GM19238 (cell line): ENCODE data around the gene RIT2.
"Not testable (repeated sequence)": the region's sequence is repeated elsewhere in the genome, so short reads cannot be mapped to it uniquely, and the experiment has no call there.

Experiments
- DNase-seq: peaks from one replicate; pipeline ENCODE4 v3.0.0; 2011; ENCODE audit warnings: low spot score; ENCODE audit not compliant: insufficient read length

The RIT2 gene

DNA sequence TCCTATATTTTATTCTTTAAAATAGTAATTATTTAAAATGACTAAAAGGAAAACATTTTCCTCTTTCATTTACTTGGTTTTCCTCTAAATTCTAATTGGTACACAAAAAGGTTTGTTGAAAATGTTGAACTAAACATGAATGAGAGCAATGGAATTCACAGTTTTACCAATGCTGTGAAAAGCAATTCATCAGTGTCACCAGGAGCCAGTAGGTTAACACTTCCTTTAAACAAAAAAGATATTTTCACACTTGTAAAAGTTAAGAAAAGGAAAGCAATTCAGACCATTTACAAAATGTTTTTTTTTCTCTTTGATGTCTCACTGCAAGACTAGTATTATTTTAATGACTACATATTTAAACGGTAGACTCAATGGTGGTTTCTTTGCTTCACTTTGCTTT lies 341.6 kb downstream of the RIT2 start:
- DNase-seq: no peak

DNA sequence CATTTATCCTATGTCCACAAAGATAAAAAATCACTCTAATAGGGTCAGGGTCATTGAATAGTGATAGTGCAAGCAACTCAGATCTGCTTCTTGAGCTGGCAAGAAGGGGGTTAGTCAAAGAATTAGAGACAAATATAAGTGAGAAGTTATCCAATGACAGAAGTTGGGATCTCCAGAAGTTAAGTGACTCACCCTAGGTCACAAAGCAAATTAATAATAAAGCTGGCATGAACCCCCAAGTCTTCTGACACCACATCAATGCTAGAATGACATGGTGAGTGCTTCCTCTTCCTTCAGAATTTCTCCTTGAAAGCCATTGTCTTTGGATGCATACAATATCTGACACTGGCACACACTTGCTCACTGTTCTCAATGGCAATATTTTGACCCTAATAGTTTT lies 343.5 kb downstream of the RIT2 start:
- no peak for DNase-seq

DNA sequence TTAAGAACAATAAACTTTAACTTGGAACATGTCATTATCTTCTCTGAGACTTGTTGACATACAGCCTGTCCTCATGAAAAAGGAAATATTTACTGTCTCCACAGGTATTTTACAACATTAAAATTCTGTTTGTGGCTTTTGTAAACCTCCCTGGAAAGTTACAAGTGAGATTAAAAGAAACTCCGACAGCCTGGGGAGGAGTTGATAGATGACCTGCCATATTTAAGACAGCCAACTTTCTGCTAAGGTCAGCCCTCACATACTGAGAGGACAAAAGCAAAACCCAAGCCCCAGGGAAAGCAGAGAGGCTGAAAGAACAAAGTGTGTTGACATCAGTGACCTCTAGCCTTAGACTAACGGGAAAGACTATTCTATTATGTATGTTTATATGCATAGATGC lies 350.2 kb downstream of the RIT2 start:
- no peak for DNase-seq

DNA sequence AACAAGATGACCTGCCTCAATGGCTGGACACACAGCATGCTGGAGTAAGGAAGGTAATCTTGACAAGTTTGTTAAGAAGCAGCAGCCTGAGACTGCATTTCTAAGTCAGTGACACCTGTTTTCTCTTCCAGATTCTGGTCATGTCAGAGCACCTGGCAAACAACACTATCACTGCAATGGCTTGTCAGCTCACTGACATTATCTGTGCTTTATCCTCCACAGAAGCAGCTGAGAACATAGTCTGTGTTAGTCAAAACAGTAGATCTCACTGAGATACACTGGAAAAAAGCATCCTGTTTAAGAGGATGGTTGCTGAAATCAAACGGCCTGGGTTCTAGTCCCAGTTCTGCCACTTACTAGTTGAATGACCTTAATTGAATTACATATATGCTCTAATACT lies 355.2 kb downstream of the RIT2 start:
- no peak for DNase-seq

DNA sequence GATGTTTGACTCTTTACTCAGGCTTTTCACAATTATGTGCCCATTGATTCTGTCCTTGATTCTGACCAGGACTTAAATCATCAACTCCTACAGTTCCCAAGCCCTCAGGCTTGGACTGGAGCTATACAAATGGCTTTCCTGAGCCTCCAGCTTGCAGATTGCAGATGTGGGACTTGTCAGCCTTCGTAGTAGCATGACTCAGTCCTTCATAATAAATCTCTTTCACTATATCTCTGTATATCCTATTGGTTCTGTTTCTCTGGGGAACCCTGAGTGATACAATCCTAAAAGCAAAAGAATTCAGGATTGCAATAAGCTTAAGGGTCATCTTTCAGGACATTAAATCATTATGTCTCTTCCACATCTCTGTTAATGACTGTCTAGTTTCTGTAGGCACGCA lies 356.6 kb downstream of the RIT2 start:
- DNase-seq: no peak

DNA sequence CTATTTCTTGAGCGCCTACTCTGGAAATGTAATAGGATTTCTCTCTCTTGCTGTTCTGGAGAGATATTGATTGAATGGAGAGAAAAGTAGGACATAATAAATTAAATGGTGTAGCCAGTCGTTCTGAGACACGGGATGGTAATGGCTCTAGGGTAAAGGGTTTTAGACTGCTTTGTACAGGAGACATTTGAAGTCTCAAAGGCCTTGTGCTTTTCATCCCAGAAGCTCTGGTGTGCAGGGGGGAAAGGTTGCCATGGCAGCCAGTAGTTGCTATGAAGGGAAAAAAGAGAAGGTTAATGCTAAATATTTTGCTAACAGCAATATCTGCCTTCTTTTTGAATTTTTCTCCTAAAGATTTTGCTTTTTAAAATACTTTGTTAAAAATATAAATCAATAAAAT lies 359.3 kb downstream of the RIT2 start:
- no peak for DNase-seq

DNA sequence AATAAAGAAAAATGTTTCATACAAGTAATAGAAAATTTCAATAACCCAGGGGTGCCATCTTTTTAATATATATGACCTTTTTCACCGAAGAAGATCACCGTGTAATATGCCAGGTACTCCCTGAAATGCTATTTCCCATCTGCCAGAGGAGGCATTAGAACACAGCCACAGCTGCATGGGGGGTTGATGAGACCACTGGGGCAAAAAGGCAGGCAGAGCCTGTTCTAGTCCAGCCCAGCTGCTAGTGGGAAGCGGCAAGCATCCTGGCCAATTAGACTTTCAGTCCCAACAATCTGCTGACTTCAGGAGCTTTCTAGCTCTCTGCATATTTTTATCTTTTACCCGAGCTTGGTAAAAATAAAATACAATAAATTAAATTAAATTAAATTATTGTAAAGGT lies 362.6 kb downstream of the RIT2 start:
- no peak for DNase-seq

DNA sequence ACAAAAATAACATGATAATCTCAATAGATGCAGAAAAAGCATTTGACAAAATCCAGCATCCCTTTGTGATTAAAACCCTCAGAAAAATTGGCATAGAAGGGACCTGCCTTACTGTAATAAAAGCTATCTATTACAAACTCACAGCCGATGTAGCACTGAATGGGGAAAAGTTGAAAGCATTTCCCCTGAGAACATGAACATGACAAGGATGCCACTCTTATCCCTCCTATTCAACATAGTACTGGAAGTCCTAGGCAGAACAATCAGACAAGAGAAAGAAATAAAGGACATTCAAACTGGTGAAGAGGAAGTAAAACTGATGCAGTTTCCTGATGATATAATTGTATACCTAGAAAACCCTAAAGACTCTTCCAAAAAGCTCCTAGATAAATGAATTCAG lies 368.7 kb downstream of the RIT2 start:
- no peak for DNase-seq

DNA sequence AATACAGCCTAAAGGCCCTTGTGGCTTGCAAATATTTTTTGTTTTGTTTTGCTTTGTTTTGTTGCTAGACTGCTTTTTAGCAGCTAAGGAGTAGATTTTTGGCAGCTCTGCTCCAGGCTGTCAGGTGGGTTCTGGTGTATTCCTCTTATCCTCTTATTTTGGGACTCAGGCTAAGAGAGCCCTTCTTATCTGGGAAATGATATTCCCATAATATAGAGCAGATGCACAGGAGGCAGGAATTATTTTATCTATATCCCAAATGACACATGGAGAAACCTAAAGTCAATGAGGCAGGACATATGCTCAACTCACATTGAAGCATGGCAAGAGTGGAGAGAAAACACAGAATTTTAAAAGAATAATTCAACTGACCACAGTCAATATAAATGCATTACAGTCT lies 369.6 kb downstream of the RIT2 start:
- no peak for DNase-seq

DNA sequence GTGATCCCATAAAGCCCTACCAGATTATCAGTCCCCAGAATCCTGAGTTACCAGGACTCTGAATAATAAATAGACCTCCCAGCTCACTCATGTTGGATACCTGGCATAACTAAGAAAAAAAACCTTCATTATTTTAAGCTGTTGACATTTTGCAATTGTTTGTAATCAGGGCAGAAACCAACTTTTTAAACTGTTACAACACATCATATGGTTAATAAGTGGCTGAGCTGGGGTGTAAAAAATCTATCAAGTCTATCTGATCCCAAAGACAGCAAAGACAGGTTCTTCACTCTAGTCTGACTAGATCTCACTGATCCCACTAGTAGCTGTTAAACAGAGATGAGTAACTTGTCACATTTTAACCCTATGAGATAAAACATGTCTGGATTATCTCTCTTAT lies 370.3 kb downstream of the RIT2 start:
- DNase-seq: no peak

DNA sequence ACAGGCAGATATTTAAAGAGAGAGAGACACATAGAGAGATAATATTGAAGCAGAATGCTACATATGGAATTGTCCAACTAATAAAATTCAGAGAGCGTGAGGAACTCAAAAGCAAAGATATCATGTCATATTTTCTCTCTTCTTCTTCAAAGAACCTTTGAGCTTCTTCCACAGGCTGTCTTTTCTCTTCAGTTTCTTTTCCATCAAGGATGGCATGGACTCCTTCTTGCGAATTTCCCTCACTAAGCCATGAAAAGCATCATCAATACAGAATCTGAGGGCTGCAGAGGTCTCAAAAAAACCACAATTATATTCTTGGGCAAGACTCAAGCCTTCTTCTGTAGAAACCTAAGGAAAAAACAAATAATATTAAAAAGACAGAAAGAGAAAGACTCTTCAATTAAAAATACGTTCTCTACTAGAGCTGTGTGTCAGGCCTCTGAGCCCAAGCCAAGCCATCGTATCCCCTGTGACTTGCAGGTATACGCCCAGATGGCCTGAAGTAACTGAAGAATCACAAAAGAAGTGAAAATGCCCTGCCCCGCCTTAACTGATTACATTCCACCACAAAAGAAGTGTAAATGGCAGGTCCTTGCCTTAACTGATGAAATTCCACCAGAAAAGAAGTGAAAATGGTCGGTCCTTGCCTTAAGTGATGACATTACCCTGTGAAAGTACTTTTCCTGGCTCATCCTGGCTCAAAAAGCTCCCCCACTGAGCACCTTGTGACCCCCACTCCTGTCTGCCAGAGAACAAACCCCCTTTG lies 371.9 kb downstream of the RIT2 start:
- no peak for DNase-seq

DNA sequence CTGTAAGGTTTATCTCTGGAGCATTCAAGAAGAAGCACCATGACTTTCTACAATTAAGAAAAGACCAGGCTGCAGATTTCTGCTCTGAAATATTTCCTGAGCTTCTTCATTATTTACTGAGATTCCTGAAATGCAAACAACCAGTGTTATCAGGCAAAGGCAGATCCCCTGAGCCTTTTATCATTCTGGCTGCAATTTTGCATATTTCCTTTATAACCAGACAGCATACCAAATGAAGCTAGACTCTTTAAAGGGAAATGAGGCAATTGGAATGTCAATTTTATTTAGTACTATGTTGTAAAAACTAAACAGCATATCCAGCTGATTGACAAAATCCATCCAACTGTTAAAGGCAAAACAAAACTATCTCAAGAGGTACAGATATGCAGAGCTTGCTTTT lies 372.5 kb downstream of the RIT2 start:
- DNase-seq: no peak

DNA sequence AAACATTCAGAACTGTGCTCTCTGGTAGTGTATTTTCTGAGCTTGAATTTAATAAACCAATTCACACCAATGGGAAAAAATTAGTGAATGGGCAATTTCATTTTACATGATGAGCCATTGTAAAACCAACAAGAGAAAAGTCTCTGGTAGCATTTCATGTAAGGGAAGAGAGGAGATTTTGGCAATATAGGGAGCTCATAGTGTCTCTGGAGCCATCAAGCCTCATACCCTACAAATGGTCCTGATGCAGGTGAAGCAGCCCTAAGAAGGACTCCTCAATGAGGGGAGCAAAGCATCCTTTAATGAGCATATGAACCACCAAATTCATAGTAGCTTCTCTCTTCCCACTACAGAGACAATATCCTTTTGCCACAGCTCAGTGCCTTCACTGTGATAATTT lies 373.0 kb downstream of the RIT2 start:
- DNase-seq: no peak

DNA sequence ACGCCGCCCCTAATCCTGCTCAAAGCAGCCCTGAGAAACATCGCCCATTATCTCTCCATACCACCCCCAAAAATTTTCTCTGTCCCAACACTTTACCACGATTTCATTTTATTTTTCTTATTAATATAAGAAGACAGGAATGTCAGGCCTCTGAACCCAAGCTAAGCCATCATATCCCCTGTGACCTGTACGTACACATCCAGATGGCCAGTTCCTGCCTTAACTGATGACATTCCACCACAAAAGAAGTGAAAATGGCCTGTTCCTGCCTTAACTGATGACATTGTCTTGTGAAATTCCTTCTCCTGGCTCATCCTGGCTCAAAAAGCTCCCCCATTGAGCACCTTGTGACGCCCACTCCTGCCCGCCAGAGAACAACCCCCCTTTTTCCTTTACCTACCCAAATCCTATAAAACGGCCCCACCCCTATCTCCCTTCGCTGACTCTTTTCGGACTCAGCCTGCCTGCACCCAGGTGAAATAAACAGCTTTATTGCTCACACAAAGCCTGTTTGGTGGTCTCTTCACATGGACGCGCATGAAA lies 373.6 kb downstream of the RIT2 start:
- not testable (repeated sequence) for DNase-seq

DNA sequence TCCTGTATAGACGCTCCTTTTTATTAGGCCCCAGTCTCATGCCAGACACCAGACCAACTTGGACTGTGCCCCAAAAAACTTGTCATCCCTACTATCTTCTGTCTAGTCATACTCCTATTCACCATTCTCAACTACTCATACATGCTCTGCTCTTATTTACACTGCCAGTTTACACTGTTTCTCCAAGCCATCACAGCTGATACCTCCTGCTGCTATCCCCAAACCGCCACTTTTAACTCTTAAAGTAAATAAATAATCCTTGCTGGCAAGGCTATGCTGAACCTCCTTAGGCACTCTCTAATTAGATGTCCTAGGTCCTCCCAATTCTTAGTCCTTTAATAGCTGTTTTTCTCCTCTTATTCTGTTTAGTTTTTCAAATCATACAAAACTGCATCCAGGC lies 374.2 kb downstream of the RIT2 start:
- not testable (repeated sequence) for DNase-seq

DNA sequence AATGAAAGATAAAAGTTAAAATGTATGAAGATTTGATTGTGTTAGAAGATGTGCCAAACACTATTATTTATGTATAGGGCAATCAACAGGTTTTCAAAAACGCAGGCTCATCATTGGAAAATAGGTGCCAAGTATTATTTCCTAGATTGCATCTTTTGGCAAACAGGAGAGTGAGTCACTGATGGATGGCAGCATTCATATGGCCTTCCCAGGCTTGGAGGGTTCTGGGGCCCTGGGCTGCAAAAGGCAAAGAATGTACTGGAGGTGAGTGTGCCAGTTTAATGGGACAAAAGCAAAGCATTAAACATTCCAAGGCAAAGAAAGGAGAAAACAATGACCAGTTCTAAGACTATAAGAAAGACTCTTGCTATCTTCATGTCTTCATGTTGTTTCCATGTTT lies 379.4 kb downstream of the RIT2 start:
- DNase-seq: no peak

DNA sequence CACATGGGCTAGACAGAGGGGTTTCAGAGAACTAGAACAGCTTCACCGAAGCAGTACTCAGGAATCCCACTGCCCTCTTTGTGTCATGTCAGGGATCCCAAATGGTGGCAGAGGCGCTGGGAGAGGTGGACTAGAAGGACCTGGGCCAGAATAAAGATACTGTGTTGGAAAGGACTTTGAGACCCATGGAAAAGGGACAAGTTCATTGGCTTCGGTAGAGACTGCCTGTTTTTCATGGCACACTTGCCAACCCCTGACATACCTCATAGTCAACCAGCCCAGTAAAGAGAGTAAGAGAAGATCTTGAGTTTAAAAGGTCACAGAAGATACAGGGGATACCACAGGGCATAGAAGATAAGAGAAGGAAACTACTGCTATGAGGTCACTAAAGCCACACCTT lies 381.0 kb downstream of the RIT2 start:
- no peak for DNase-seq

DNA sequence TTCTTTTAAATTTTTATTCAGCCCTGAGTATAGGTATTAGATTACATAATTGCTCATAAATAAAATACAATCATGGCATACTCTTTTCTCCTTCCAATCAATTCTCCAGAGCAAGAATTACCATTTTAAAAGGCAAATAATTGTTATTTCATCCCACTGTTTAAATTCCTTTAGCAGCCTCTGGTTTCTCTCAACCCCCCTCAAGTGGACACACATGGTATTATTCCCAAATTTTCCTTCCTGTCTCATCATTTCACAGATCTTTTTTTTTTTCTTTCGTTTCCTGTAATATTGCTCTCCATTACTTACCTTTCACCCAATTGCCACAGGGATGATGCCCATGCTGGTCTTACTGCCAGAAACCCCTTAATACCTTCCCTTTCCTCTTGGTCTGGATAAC lies 385.2 kb downstream of the RIT2 start:
- DNase-seq: no peak

DNA sequence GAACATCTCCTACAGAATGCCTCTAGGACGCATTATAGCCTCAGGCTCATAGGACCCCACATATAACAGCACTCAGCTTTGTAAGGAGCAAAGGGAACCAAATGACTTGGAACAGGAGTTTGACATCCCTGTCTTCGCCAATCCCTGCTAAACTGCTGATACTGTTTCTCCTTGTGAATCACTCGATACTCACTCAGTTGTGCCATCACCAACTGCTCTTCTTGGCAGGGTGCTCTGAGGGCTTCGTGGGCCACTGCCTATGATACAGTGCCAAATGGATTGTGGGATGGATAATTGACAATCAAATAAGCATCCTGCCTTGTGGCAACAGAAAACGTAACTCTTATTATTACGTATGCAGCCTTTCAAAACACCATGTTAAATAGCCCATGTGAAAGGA lies 396.3 kb downstream of the RIT2 start:
- no peak for DNase-seq

DNA sequence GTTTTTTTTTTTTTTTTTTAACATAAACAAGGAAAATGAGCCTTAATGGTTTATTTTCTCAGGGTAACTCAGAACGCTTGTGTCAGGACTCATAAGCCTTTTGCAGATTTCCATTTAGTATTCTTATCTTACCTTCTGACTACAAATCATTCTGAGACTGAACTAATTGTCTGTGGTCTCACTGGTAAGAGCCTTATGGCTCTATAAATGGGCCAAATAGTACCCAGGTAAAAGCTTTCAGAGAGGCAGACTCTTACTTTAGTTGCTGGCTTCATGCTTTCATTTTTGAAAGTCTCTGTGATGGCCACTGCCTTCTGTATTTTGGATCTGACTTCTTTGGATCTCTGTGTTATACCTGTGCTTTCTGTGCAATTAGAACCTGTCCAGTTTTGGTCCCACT lies 403.4 kb downstream of the RIT2 start:
- no peak for DNase-seq

DNA sequence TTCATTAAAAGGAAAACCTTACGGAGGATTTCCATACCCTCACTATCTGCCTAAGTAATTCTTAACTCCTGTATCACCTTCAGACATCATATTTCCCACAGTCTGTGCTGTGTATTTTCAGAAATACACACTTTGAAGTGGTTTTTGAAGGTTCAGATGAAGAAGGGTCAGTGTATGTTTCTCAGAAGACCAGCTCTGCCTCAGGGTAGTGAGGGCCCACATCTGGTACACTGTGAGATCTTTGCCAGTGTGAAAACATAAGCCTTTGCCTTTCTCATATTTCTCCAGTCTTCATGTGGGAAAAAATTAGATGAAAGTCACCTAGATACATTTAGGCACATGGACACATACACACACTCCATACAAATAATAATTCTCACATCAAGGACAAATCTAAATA lies 408.4 kb downstream of the RIT2 start:
- no peak for DNase-seq

DNA sequence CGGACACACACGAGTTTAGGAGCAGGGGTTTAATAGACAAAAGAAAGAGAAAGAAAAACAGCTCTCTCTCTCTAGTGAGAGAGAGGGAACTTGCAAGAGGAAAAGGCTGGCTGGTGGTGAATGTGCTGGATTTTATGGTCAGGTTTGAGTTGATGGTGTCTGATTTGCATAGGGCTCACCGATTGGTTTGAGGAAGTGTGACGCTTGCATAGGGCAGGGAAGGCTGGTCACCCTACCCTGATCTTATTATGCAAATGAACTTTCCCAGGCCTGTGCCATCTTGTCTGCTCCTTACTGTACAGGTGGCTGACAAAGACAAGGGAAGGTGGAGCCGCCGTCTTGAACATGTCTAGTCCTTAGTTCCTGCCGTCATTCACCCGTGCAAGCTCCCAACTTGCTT lies 408.9 kb downstream of the RIT2 start:
- DNase-seq: no peak

DNA sequence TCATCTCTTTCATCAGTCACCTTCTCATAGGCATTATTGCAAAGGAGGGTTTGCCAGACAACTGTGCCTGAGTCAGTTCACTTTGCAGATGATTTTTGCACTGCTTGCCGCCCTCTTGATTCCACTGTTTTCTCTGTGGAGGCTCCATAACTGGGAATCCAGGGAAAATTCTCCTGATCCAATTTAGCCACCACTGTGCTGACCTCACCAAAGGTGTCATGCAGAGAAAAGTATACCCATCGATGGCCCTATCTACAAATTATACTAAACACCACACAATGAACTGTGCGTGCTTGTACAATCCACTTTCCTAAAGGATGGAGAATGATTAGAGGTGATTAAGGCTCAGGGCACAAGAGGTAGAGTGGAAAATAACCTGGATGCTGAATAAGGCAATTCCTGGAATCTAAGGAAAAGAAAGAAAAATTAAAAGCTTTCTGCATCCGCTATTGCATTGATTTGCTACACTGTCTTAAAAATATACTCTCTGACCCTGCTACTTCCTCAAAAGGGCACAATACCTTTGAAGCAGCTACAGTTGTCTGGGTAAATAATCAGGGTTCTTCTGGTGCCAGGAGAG lies 409.4 kb downstream of the RIT2 start:
- DNase-seq: no peak
